Measurements from ENCODE around the gene FCRL5.
A peak's percentile ranks its signal among the peaks of the same experiment; 100 is the strongest.

The FCRL5 gene

DNA sequence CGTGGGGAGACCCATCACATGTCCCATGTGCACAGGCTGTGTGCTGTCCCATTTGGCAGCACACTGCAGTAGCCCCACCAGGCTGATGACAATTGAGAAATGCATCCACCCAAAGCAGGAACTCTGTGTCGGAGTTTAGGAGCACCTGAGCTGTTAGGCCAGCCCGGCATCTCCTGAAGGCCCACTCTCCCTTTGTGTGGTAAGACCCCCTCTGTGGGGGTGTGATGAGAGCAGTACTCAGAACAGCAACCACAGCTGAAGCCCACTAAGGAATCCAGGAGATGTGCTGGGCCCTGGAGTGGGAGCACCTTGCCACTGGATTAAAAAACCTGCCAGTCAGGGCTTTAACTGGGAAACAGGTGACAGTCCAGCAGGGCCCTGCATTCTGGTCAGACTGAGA is 37.2 kb downstream of the FCRL5 start:
- in situ Hi-C loops (cut with MboI; ENCODE audit: low sequenced_read_pairs) = no loop called here
- no peaks in the 10 kb centered on the region for H3K9me3 ChIP-seq
- no peak overlapping the region for H3K4me3 ChIP-seq
- H3K4me1 ChIP-seq = no peaks in the 10 kb centered on the region
- DNase-seq (ENCODE audit: low spot score in 2 of 2) = no peak
- no peaks in the 10 kb centered on the region for H3K27me3 ChIP-seq (ENCODE audit: low read depth)
- no peaks in the 10 kb centered on the region for H3K36me3 ChIP-seq (replicated peaks)

DNA sequence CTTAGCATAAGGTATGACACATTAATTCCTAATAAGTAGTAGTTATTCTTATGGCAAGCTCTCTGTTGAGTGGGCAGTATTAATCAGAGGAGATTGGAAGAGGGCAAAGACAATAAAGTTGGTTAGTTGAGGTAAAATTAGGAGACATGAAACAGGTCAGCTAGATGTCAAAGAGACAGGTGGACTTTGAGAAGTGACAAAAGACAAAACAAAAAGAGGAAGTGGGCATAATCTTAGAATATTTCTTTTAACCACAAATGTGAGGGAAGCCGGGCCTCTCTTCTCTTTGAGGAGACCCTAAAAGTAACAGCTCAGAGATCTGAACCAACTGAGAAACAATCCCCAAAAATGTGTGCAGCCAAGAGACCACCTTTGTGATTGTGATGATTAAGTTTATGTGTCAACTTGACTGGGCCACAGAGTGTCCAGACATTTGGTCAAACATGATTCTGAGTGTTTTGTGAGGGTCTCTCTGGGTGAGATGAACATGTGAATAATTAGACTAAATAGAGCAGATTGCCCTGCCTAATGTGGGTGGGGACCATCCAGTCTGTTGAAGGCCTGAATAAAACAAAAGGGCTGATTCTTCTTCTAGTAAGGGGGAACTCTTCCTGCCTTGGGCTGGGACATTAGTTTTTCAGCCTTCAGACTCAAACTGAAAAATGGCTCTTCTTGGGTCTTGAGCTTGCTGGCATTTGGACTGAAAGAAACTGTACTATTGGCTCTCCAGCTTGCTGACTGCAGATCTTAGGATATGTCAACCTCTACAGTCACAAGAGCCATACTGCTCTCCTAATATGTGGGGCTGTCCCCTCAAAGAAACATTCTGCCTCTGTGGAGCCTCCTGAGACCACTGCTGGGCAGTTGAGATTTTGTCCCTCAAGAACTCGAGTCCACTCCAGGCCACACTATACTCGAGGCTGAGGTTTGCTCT is 40.0 kb downstream of the FCRL5 start:
- H3K27me3 ChIP-seq (ENCODE audit: low read depth) = no peaks in the 10 kb centered on the region
- H3K9me3 ChIP-seq = no peaks in the 10 kb centered on the region
- in situ Hi-C loops (cut with MboI; ENCODE audit: low sequenced_read_pairs) = no loop called here
- no peak for DNase-seq (ENCODE audit: low spot score in 2 of 2)
- H3K4me1 ChIP-seq = no peaks in the 10 kb centered on the region
- H3K36me3 ChIP-seq (replicated peaks) = no peaks in the 10 kb centered on the region
- no peak overlapping the region for H3K4me3 ChIP-seq

DNA sequence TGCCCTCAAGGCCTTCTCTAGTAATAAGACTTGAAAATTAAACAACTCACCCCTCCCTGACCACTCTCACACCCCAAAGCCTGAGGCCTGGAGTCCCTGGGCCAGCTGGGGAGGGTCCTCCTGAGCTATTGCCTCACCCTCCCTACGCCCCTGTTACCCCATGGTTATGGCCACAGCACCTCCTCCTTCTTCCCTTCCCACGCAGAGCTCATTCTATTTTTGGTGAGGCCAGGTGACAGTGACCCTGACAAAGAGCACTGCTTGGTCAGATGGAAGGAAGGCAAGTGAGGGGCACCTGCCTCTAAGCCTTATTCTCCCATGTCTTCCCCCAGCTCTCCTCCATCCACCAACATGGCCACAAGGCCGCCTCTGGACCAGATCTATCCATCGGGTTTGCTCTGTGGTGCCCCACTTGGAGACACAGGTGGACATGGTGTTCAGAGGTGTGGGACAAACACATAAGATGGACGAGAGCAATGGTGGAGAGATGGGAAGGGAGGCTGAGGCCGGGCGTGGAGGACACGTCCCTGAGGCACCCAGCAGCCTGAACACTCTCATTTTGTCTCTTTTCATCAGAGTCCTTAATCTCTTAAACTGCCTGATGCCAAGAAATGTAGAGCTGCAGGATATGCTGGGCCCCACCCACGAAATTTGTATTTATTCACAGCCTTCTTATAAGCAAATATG is 42.6 kb downstream of the FCRL5 start:
- no peak overlapping the region for H3K4me3 ChIP-seq
- DNase-seq (ENCODE audit: low spot score in 2 of 2) = no peak
- in situ Hi-C loops (cut with MboI; ENCODE audit: low sequenced_read_pairs) = no loop called here
- H3K36me3 ChIP-seq (replicated peaks) = no peaks in the 10 kb centered on the region
- no peaks in the 10 kb centered on the region for H3K27me3 ChIP-seq (ENCODE audit: low read depth)
- no peaks in the 10 kb centered on the region for H3K9me3 ChIP-seq
- no peaks in the 10 kb centered on the region for H3K4me1 ChIP-seq

DNA sequence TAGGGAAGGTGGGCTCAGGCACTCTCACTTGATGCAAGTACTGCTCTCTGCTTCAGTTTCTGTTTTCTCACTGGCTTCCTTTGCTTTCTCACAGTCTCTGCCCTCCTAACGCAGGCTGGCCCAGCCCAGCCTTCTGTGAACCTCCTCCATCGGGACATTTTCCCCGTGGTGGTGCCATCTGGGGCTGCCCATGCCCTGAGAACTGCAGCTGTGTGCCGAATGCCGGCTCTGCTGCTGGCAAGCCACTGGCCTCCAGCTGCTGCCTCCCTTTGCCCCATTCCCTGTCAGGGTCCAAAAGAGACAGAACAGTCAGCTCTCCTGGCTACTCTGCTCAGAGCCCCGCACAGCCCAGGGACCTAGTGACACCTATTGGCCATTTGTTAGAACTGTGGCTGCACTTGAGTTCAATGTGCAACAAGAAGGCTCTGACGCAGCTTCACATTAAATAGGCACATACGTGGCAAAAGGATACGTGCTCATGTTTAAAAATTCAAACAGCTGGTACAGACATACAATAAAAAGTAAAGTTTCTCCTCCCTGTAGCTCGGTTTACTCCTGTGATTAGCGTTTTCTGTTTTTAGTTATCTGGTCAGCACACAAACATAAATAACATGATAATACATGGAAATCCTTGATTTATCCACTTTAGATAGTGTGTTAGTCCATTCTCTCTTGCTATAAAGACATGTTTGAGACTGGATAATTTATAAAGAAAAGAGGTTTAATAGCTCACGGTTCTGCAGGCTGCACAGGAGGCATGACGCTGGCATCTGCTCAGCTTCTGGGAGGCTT is 46.6 kb downstream of the FCRL5 start:
- Histone ChIP-seq H3K4me1 (no peaks in the 10 kb centered on the region), H3K4me3 (no peak overlapping the region), H3K9me3 (no peaks in the 10 kb centered on the region), H3K36me3 (replicated peaks) (no peaks in the 10 kb centered on the region), H3K27me3 (ENCODE audit: low read depth) (no peaks in the 10 kb centered on the region; the same call in 1 of the 2 replicates)
- in situ Hi-C loops (cut with MboI; ENCODE audit: low sequenced_read_pairs) = no loop called here
- DNase-seq (ENCODE audit: low spot score in 2 of 2) = peak; percentile 42 to 65

DNA sequence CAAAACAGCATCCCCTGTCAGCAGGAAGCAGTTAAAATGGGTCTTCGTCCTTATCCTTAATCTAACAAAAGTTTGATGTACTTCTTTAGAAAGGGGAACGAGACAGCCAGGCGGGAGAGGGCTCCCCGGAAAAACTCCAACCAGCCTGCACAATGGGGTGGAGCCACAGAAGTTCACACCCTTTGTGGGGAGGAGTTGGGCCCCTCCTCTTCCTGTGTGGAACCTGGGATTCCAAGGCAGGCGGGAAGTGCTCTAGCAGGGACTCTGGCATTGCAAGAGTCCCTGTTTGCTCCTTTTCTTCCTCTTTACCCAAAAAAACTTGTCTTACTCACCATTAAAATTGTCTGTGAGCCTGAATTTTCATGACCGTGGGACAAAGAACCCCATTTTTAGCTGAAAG is 47.7 kb downstream of the FCRL5 start:
- H3K9me3 ChIP-seq = no peaks in the 10 kb centered on the region
- no peaks in the 10 kb centered on the region; the same call in 1 of the 2 replicates for H3K4me1 ChIP-seq
- peak in 1 of 2 experiments; percentile 14 for DNase-seq (ENCODE audit: low spot score in 2 of 2)
- in situ Hi-C loops (cut with MboI; ENCODE audit: low sequenced_read_pairs) = no loop called here
- no peak overlapping the region for H3K4me3 ChIP-seq
- no peaks in the 10 kb centered on the region for H3K36me3 ChIP-seq (replicated peaks)
- H3K27me3 ChIP-seq (ENCODE audit: low read depth) = no peaks in the 10 kb centered on the region; the same call in 1 of the 2 replicates

DNA sequence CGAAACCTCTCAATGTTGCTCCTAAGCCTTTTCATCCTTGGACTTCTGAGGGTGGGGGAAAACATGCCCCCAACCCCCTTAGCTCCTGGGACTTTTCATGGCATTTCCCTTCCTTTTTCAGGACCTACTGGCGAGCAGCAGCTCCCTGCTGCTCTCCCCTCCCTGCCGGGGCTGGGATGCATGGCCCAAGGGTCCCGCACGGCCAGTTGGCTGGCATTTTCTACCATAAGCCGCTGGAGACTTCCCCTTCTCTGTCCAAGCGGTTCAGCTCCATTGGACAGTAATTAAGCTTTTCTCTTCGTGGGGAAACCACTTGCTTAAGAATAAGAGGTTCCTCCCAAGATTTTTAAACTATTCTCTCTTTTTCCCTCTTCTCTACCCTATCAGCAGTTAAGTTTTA is 52.8 kb downstream of the FCRL5 start:
- H3K4me3 ChIP-seq = no peak overlapping the region
- no peak for DNase-seq (ENCODE audit: low spot score in 2 of 2)

DNA sequence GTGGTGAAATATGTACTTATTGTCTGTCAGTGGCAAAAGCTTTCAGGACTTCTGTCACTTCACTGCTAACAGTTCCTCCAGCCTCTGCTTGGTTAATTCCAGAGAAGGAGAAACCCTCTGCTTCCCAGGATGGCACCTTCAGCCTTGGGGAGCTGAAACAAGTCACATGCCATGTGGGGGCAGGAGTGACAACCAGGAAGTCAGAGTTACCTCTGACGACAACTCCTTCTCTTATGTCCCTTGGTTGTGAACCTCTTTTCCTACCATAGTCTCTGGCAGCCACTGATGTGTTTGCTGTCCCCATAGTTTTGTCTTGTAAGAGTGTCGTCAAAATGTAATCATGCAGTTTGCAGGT is 53.6 kb downstream of the FCRL5 start:
- H3K9me3 ChIP-seq = no peaks in the 10 kb centered on the region
- in situ Hi-C loops (cut with MboI; ENCODE audit: low sequenced_read_pairs) = no loop called here
- no peak overlapping the region for H3K4me3 ChIP-seq
- DNase-seq (ENCODE audit: low spot score in 2 of 2) = no peak
- no peaks in the 10 kb centered on the region; the same call in 1 of the 2 replicates for H3K27me3 ChIP-seq (ENCODE audit: low read depth)
- no peaks in the 10 kb centered on the region; the same call in 1 of the 2 replicates for H3K4me1 ChIP-seq
- H3K36me3 ChIP-seq (replicated peaks) = no peaks in the 10 kb centered on the region

More for the DNA sequence above, 52.8 kb downstream of the FCRL5 start:
- Histone ChIP-seq H3K27me3 (ENCODE audit: low read depth) (no peaks in the 10 kb centered on the region; the same call in 1 of the 2 replicates), H3K36me3 (replicated peaks) (no peaks in the 10 kb centered on the region), H3K4me1 (no peaks in the 10 kb centered on the region; the same call in 1 of the 2 replicates), H3K9me3 (no peaks in the 10 kb centered on the region)
- in situ Hi-C loops (cut with MboI; ENCODE audit: low sequenced_read_pairs) = no loop called here

DNA sequence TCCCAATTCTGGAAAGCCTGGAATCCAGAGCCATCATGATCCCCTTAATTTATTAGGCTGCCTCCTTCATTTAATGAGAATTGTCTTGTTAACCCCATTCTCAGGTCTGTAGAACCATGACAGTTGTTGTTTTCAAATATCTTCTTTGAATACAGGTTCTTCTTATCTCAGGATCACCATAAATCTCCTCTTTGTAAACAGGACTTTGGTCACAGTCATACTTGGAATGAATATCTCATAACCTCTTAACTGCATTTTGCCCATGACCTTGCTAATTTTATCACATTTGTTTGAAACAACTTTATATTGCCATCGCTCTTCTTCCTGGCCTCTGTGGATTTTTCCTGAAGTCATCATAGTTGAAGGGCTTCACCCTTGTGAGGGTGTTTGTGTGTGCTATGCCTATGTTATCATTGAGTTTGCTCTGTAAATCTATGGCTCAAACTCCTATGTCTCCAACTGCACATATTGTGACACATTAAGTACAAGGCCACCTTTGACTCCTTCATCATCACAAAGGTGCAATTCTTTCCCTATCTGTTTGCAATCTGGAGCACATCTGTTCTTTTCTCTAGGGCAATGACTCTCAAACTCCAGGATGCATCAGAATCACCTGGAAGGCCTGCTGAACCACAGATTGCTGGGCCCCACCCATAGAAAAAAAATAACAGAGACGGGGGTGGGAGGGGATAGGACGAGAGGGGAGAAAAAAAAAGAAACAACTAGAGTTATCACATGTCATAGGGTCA is 54.2 kb downstream of the FCRL5 start:
- peaks cover 2% of the 10 kb centered on the region for H3K27me3 ChIP-seq (ENCODE audit: low read depth)
- DNase-seq (ENCODE audit: low spot score in 2 of 2) = no peak
- H3K4me3 ChIP-seq = no peak overlapping the region

DNA sequence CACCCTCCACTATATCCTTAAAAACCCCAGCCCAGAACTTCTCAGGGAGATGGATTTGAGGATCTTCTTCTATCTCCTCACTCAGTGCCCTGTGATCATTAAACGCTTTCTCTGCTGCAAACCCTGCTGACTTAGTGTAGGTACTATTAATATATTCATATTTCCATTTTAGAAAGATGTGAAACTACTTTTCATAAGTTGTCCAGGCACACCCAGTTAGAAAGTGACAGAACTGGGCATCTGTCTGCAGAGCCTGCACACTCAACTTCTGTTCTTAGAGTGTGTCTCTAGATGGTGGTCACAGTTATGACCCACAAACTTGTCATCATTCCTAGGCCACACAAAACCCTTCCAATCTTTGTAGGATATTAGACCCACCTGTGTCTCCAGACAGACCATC is 55.0 kb downstream of the FCRL5 start:
- no peak overlapping the region for H3K4me3 ChIP-seq
- DNase-seq (ENCODE audit: low spot score in 2 of 2) = no peak
- H3K36me3 ChIP-seq (replicated peaks) = no peaks in the 10 kb centered on the region
- peaks cover 8% of the 10 kb centered on the region for H3K27me3 ChIP-seq (ENCODE audit: low read depth)
- in situ Hi-C loops (cut with MboI; ENCODE audit: low sequenced_read_pairs) = no loop called here
- H3K9me3 ChIP-seq = no peaks in the 10 kb centered on the region
- no peaks in the 10 kb centered on the region; the same call in 1 of the 2 replicates for H3K4me1 ChIP-seq

More for the DNA sequence above, 54.2 kb downstream of the FCRL5 start:
- in situ Hi-C loops (cut with MboI; ENCODE audit: low sequenced_read_pairs) = no loop called here
- no peaks in the 10 kb centered on the region for H3K9me3 ChIP-seq
- H3K4me1 ChIP-seq = no peaks in the 10 kb centered on the region; the same call in 1 of the 2 replicates
- H3K36me3 ChIP-seq (replicated peaks) = no peaks in the 10 kb centered on the region

DNA sequence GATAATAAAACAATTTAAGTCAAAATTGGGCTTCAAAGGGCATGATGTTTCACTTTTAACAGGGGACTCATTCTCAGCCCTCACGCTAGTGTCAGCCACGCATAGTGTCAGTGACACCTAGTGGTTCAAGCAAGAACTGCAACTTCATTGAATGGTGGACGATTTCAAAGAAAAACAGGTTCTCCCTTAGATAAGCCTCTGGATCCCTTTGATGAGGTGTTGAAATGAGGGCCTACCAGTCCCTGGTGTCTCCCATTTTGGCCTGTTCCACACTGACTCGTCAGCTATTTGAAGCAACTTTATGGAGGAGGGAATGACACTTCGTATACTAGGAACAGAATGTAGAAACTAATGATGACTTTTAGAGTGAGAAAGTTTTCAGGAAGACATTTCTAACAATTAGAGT is 56.2 kb downstream of the FCRL5 start:
- in situ Hi-C loops (cut with MboI; ENCODE audit: low sequenced_read_pairs) = no loop called here
- Histone ChIP-seq H3K36me3 (replicated peaks) (no peaks in the 10 kb centered on the region), H3K27me3 (ENCODE audit: low read depth) (peaks cover 10% of the 10 kb centered on the region), H3K4me1 (no peaks in the 10 kb centered on the region; the same call in 1 of the 2 replicates), H3K4me3 (no peak overlapping the region), H3K9me3 (no peaks in the 10 kb centered on the region)
- DNase-seq (ENCODE audit: low spot score in 2 of 2) = peak; percentile 35 to 63

DNA sequence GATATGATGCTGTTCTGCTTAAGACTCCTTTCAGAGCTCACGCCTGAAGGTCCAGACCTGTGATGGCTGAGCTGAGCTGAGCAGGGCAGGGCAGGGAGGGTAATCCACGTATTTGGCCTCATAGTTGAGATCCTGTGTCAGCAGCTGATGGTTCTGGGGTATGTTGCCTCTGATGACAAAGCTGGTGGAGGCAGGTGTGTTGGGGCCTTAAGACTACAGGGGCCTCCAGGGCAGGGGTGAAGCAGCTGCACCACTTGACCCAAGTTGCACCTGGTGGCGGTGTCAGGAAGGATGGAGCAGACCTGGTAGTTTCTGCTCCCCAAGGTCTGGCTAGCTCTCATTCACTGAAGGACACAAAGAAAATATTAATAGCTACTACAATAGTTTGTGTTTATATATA is 57.0 kb downstream of the FCRL5 start:
- Histone ChIP-seq H3K9me3 (no peaks in the 10 kb centered on the region), H3K27me3 (ENCODE audit: low read depth) (peaks cover 10% of the 10 kb centered on the region), H3K4me3 (no peak overlapping the region), H3K36me3 (replicated peaks) (no peaks in the 10 kb centered on the region), H3K4me1 (no peaks in the 10 kb centered on the region; the same call in 1 of the 2 replicates)
- in situ Hi-C loops (cut with MboI; ENCODE audit: low sequenced_read_pairs) = no loop called here
- DNase-seq (ENCODE audit: low spot score in 2 of 2) = no peak

DNA sequence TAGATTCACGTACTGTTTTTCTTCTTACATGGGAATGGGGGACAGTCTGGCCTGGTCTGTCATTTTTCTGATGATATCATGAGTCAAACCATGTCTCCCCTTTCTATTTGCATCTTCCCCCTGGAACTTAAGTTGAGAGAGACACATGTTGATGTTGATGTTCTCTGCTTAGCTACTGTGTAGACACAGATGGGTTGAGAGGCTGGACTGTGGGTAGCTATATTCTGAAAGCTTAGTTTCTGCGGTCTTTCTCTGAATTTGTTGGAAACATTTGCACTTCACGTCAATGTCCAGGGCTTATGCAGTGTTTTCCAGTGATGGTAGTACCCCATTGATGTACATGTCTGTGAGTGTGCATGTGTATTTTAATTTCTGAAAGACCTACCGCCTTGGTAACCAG is 58.2 kb downstream of the FCRL5 start:
- peaks cover 10% of the 10 kb centered on the region for H3K27me3 ChIP-seq (ENCODE audit: low read depth)
- no peaks in the 10 kb centered on the region for H3K36me3 ChIP-seq (replicated peaks)
- DNase-seq (ENCODE audit: low spot score in 2 of 2) = no peak
- no peaks in the 10 kb centered on the region for H3K9me3 ChIP-seq
- no peak overlapping the region for H3K4me3 ChIP-seq
- H3K4me1 ChIP-seq = no peaks in the 10 kb centered on the region
- in situ Hi-C loops (cut with MboI; ENCODE audit: low sequenced_read_pairs) = loop anchor here (5.0 kb wide), 2 partner anchors 127 to 297 kb away; no protein-coding TSS in a partner anchor
